H9 (cell line): ENCODE measurements around the gene IER3. TPM values are rescaled to one million over a fixed set of nuclear protein-coding genes. Genes with fewer than 3 reads are reported as not detected.

Source experiments
- DNase-seq: peaks from one replicate; pipeline ENCODE4 v3.0.0-alpha.2; 2017
- H2AFZ ChIP-seq: one replicate; pipeline ENCODE4 v1.6.1; 2013; ENCODE audit warnings: mild to moderate bottlenecking, low read length, control low read depth, moderate library complexity
- H2AK5ac ChIP-seq: 2 replicates; pipeline ENCODE4 v1.6.1; 2013; ENCODE audit warnings: low read length, control low read depth, mixed read lengths; ENCODE audit not compliant: insufficient read length
- H2BK120ac ChIP-seq: one replicate; pipeline ENCODE4 v1.6.1; 2013; ENCODE audit warnings: low read depth, mild to moderate bottlenecking, low read length, control low read depth, inconsistent platforms; ENCODE audit not compliant: poor library complexity, severe bottlenecking
- H2BK12ac ChIP-seq: 2 replicates; pipeline ENCODE4 v1.6.1; 2013; ENCODE audit warnings: low read length, control low read depth, mixed read lengths, low read depth; ENCODE audit not compliant: insufficient read length
- H2BK15ac ChIP-seq: 2 replicates; pipeline ENCODE4 v1.6.1; 2013; ENCODE audit warnings: low read depth, low read length, control low read depth
- H2BK20ac ChIP-seq: one replicate; pipeline ENCODE4 v1.6.1; 2013; ENCODE audit warnings: low read depth, mild to moderate bottlenecking, low read length, control low read depth, inconsistent platforms; ENCODE audit not compliant: poor library complexity, severe bottlenecking
- H2BK5ac ChIP-seq: 2 replicates; pipeline ENCODE4 v1.6.1; 2013; ENCODE audit warnings: low read length, control low read depth, mixed read lengths; ENCODE audit not compliant: insufficient read length
- H3K14ac ChIP-seq: 2 replicates; pipeline ENCODE4 v1.6.1; 2013; ENCODE audit warnings: low read length, control low read depth; ENCODE audit not compliant: insufficient read depth
- H3K18ac ChIP-seq: 2 replicates; pipeline ENCODE4 v1.6.1; 2013; ENCODE audit warnings: low read depth, mild to moderate bottlenecking, mixed read lengths, low read length, control low read depth; ENCODE audit not compliant: insufficient read length
- H3K23ac ChIP-seq: 2 replicates; pipeline ENCODE4 v1.6.1; 2013; ENCODE audit warnings: low read length, control low read depth, mixed read lengths, low read depth; ENCODE audit not compliant: insufficient read length
- H3K23me2 ChIP-seq: 2 replicates; pipeline ENCODE4 v1.6.1; 2013; ENCODE audit warnings: low read depth, mild to moderate bottlenecking, mixed read lengths, low read length, control low read depth; ENCODE audit not compliant: insufficient read length, poor library complexity, severe bottlenecking
- H3K27ac ChIP-seq: 2 replicates; pipeline ENCODE4 v1.5.1; 2013; ENCODE audit warnings: low read length, control low read depth, mixed read lengths, low read depth; ENCODE audit not compliant: insufficient read length
- H3K27me3 ChIP-seq: 2 replicates; pipeline ENCODE4 v1.6.1; 2013; ENCODE audit warnings: low read length, control low read depth, inconsistent platforms; ENCODE audit not compliant: insufficient read depth
- H3K4ac ChIP-seq: 2 replicates; pipeline ENCODE4 v1.6.1; 2013; ENCODE audit warnings: low read depth, mild to moderate bottlenecking, control low read depth, inconsistent platforms, low read length, moderate library complexity
- H3K4me1 ChIP-seq: 2 replicates; pipeline ENCODE4 v1.6.1; 2013; ENCODE audit warnings: low read length, control low read depth, inconsistent platforms; ENCODE audit not compliant: insufficient read depth
- H3K4me2 ChIP-seq: 2 replicates; pipeline ENCODE4 v1.6.1; 2013; ENCODE audit warnings: low read length, control low read depth, mixed read lengths; ENCODE audit not compliant: insufficient read length, insufficient read depth
- H3K56ac ChIP-seq: 2 replicates; pipeline ENCODE4 v1.6.1; 2013; ENCODE audit warnings: low read depth, mild to moderate bottlenecking, mixed read lengths, low read length, control low read depth; ENCODE audit not compliant: insufficient read length
- H3K79me1 ChIP-seq: 2 replicates; pipeline ENCODE4 v1.6.1; 2013; ENCODE audit warnings: low read depth, mild to moderate bottlenecking, moderate library complexity, low read length, control low read depth, inconsistent platforms; ENCODE audit not compliant: insufficient read depth, poor library complexity, severe bottlenecking
- H3K79me2 ChIP-seq: 2 replicates; pipeline ENCODE4 v1.6.1; 2013; ENCODE audit warnings: low read length, control low read depth, inconsistent platforms; ENCODE audit not compliant: insufficient read depth
- H3K9ac ChIP-seq: 2 replicates; pipeline ENCODE4 v1.6.1; 2013; ENCODE audit warnings: low read length, control low read depth, mixed read lengths; ENCODE audit not compliant: insufficient read length; ENCODE audit errors: extremely low read depth
- H3K9me3 ChIP-seq: one replicate; pipeline ENCODE4 v1.6.1; 2013; ENCODE audit warnings: low read depth, low read length, inconsistent platforms; ENCODE audit not compliant: control insufficient read depth
- H3T11ph ChIP-seq: one replicate; pipeline ENCODE4 v1.6.1; 2013; ENCODE audit warnings: mild to moderate bottlenecking, low read length, control low read depth, inconsistent platforms
- H4K20me1 ChIP-seq: one replicate; pipeline ENCODE4 v1.6.1; 2013; ENCODE audit not compliant: control insufficient read depth, insufficient read length, insufficient read depth
- H4K5ac ChIP-seq: 2 replicates; pipeline ENCODE4 v1.6.1; 2013; ENCODE audit warnings: low read depth, mild to moderate bottlenecking, mixed read lengths, low read length, control low read depth; ENCODE audit not compliant: insufficient read length
- H4K8ac ChIP-seq: replicated peaks from 2 replicates; pipeline ENCODE4 v1.6.1; 2013; ENCODE audit warnings: low read length, control low read depth, mixed read lengths, low read depth; ENCODE audit not compliant: insufficient read length
- H4K91ac ChIP-seq: 2 replicates; pipeline ENCODE4 v1.6.1; 2013; ENCODE audit warnings: low read depth, mild to moderate bottlenecking, moderate library complexity, mixed read lengths, low read length, control low read depth; ENCODE audit not compliant: insufficient read length
- H3K27ac Mint-ChIP-seq, 3 experiments: 2 replicates in 2 of 3; 3 replicates in 1 of 3; pipeline ENCODE4 v1.8.0; 2020 to 2021; ENCODE audit warnings: mixed read lengths in 3 of 3, mild to moderate bottlenecking in 1 of 3, moderate library complexity in 1 of 3
- H3K27me3 Mint-ChIP-seq: 2 replicates; pipeline ENCODE4 v1.8.0; 2021; ENCODE audit warnings: low read depth, mild to moderate bottlenecking, moderate library complexity, mixed read lengths
- H3K36me3 Mint-ChIP-seq, 3 experiments: 2 replicates in 2 of 3; 3 replicates in 1 of 3; pipeline ENCODE4 v1.8.0; 2020 to 2021; ENCODE audit warnings: low read depth in 3 of 3, mixed read lengths in 3 of 3; ENCODE audit not compliant: insufficient read depth in 1 of 3
- H3K4me1 Mint-ChIP-seq, 2 experiments: 2 replicates each; pipeline ENCODE4 v1.8.0; 2020; ENCODE audit warnings: mixed read lengths in 2 of 2
- H3K4me3 Mint-ChIP-seq, 2 experiments: 2 replicates in 1 of 2; 3 replicates in 1 of 2; pipeline ENCODE4 v1.8.0; 2020 to 2021; ENCODE audit warnings: mild to moderate bottlenecking in 2 of 2, mixed read lengths in 2 of 2, moderate library complexity in 1 of 2
- H3K9me3 Mint-ChIP-seq, 2 experiments: 2 replicates in 1 of 2; 3 replicates in 1 of 2; pipeline ENCODE4 v1.8.0; 2020; ENCODE audit warnings: mild to moderate bottlenecking in 2 of 2, mixed read lengths in 2 of 2, moderate library complexity in 1 of 2
- CTCF ChIP-seq: fragments of 200-600 bp; sonication (generic); conservative IDR thresholded peaks from 3 replicates; pipeline ENCODE4 v1.8.0; 2021; ENCODE audit warnings: antibody characterized with exemption, mild to moderate bottlenecking
- WGBS: extraction: QIAGEN DNeasy Blood & Tissue Kit; methylation state at CpG from one replicate; pipeline ENCODE4 v1.1.7; 2013; ENCODE audit warnings: missing lambda C conversion rate, low lambda C conversion rate, mixed read lengths; ENCODE audit not compliant: insufficient read length; ENCODE audit errors: extremely low coverage; 5-methylcytosine and 5-hydroxymethylcytosine counted together
- total RNA-seq: library from RNA; stranded (reverse); gene quantifications from 2 replicates; pipeline ENCODE4 v1.2.1, GENCODE V29; 2021

IER3 gene
- total RNA-seq, 1 experiment from 2014 or later: 43.5 TPM

GRCh38 chr6:30763155-30763617 lies 18.8 kb upstream of the IER3 start:
- Histone ChIP-seq H2BK12ac (no peak overlapping the region), H2BK15ac (no peak overlapping the region), H3K27me3 (no peaks in the 10 kb centered on the region), H4K8ac (no peak overlapping the region), H3K79me2 (no peaks in the 10 kb centered on the region), H2BK5ac (peak overlapping the region; percentile 36), H3K9me3 (no peaks in the 10 kb centered on the region), H4K5ac (peak overlapping the region; percentile 44), H3K4me1 (peaks cover 18% of the 10 kb centered on the region; the same call in 1 of the 2 replicates), H3K27ac (peak overlapping the region; percentile 85), H3T11ph (no peak overlapping the region), H3K79me1 (no peaks in the 10 kb centered on the region), H3K14ac (peak overlapping the region; percentile 55; the same call in 1 of the 2 replicates), H3K56ac (no peak overlapping the region), H3K23ac (no peak overlapping the region), H2AK5ac (no peak overlapping the region), H3K9ac (peak overlapping the region; percentile 39), H3K4me2 (no peak overlapping the region), H3K23me2 (no peaks in the 10 kb centered on the region), H2AFZ (no peak overlapping the region), H3K4ac (no peak overlapping the region), H2BK120ac (no peak overlapping the region), H3K18ac (no peak overlapping the region), H2BK20ac (no peak overlapping the region), H4K91ac (peak overlapping the region; percentile 31), H4K20me1 (no peaks in the 10 kb centered on the region)
- Mint-ChIP-seq H3K4me3 (peak overlapping the region in 1 of 2 experiments; percentile 61; a peak in 2 of 5 replicates), H3K4me1 (peaks cover 53 to 69% of the 10 kb centered on the region in 2 experiments), H3K27me3 (no peaks in the 10 kb centered on the region; the same call in 1 of the 2 replicates), H3K9me3 (no peaks in the 10 kb centered on the region), H3K27ac (peak overlapping the region; percentile 58 to 98 (median 78); a peak in 6 of 7 replicates), H3K36me3 (no peaks in the 10 kb centered on the region; a peak in 1 of 7 replicates)
- TF ChIP-seq CTCF: no peak
- WGBS: no CpG with 5 or more reads among the region's 1 CpG
- DNase-seq: no peak
